NCI-H1048 (cell line): Measurements from ENCODE around the gene UBE2A.

Source experiments
- DNase-seq: peaks from one replicate; lab custom pipeline; 2025; lab: John Stamatoyannopoulos, UW

UBE2A gene

DNA sequence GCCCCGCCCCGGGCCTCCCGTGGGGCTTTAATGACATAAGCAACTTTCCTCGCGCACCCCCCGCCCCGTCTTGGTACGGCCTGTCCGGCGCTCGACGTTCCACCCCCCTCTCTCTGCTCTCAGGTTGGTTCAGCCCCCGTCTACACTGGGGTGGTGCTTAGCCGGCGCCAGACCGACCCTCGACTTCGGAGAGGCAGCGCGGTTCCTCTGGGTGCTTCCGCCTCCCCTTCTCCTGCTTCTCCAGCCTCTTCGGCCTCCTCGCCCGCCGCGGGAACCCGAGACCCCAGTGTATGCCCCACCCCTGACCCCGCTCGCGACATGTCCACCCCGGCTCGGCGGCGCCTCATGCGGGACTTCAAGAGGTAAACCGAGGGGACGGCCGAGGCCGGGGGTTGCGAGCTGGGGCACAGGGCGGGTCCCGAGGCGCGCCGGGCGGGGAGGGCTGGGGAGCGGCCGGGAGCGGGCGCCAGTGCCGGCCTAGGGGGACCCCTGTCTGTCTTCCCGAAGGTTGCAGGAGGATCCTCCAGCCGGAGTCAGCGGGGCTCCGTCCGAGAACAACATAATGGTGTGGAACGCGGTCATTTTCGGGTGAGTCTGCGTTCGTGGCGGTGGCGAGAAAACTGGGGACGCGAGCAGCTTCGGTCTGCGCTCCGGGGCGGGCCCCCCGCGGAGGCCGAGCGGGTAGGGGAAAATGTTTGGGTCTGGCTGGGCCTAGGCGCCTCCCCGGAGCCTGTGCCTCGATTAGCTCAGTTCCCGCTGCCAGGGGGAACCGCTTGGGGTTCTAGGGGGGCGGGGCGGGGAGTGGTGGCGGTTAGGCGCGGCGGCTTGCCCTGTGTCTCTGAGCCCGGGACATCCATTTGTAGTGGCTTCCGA is at the start of gene UBE2A:
Gene UBE2A, plus strand, starts transcription at position 170 of the 873 bp plus-strand sequence. Its CDS starts 149 bp downstream, at position 319.
- DNase-seq, result peak; percentile 15

DNA sequence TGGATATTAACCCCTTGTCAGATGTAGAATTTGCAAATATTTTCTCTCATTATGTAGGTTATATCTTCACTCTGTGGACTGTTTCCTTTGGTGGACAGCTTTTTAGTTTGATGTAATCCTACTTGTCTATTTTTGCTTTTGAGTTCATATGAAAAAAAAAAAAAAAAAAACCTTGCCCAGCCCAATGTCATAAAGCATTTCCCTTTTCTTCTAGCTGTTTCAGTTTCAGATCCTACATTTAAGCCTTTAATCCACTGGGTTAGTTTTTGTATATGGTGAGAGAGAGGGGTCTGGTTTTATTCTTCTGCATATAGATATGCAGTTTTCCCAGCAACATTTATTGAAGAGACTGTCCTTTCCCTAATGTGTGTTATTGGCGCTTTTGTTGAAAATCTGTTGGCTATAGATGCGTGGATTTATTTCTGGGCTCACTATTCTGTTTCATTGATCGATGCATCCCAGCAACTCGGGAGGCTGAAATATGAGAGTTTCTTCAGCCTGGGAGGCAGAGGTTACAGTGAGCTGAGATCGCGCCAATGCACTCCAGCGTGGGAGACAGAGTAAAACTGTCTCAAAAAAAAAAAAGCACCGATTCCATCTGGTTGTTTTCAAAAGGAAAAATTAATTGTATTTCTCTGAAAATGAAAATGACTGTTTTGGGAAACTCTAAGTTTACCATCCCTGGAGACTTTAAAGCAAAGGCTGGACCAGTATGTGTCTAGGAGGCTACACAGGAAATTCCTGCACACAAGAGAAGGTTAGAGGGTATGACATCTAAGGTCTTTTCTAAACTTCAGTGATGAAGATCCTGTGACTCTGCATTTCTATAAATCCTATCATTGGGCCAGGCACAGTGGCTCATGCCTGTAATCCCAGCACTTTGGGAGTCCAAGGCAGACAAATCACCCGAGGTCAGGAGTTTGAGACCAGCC is 44.8 kb upstream of the UBE2A start:
- no peak for DNase-seq

DNA sequence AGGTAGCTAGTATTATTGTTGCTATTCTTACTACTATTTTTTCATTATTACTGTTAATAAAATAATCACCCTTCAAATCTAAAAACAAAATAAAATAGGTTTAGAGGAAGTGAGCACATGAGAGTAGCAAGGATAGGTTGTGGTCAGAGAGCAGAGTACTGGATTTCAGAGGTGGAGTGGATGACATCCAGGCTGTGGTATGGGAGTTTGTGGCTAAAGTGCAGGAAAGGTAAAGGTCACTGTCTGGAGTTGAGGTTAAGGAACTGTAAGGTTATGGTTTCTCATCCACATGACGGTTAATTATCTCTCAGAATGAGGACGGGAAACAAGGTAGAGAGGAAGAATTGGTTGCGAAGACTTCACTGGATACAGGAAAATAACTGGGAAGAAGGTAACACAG is 36.9 kb upstream of the UBE2A start:
- no peak for DNase-seq

DNA sequence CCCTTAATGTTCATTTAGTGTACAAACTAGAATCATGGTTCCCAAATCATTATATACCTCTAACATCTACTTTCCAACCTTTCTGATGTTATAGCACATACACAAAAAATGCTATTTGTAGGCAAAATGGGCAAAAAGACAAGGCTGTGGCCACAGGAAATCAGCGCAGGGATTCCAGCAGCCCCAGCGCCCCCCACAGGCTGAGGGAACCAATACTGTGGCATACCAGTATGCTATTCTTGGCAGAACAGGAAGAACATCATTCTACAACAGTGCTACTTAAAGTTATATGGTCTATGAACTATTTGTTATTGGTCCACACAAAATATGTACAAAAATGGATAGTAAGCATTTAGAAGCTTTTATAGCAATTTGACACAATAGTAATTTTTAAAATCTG is 34.5 kb upstream of the UBE2A start:
- no peak for DNase-seq

DNA sequence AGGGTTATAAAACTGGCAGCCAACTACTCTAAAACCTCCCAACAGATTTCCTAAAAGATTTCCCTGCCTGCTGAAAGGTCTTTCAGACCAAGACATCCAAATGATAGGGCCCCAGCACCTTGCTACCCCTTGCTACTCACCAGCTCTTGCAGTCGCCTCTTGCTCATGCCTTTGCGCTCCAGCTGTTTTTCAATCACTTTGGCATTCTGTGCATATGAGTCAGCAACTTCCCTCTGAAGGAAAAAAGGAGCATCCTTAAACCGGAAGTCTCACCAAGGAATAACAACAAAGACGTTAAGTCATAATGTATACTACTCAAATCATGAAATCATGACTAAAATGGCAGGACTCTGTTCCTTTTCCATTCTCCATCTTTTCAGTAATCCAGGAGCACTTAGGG is 33.2 kb upstream of the UBE2A start:
- DNase-seq, result no peak

DNA sequence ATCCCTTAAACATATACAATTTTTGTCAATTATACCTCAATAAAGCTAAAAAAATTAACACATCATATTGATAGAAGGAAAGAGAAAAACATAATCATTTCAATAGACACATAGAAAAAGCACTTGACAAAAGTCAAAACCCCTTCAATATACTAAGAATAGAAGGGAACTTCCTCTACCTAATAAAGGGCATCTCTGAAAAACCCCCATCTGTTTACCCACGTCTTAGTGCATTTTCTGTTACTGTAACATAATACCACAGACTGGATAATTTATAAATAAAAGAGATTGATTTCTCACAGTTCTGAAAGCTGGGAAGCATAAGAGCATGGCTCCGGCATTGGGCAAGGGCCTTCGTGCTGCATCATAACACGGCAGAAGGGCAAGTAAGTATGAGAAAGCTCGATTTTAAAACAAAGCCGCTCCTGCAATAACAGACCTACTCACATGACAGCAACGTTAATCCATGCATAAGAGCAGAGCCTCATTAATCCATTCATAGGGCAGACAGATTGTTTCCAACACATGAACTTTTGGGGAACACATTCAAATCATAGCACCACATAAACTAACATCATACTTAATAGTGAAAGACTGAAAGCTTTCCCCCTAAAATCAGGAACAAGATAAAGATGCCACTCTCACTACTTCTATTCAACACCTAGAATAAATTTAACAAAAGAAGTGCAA is 24.9 kb upstream of the UBE2A start:
- DNase-seq, result no peak

DNA sequence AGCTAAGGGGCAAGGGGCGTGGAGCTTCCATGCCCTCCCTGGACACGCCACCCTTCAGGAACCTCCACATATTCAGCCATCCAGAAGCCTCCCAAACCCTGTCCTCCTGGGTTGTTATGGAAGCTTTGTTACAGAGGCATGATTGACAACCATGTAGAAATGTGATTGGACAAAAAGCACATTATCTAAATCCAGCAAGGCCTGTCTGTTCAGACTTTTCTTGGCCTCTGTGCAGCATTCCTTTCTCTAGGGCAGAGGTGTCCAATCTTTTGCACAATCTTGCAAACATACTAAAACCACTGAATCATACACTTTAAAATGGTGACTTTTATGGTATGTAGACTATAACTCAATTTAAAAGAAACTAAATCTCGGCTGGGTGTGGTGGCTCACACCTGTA is 21.9 kb upstream of the UBE2A start:
- no peak for DNase-seq

DNA sequence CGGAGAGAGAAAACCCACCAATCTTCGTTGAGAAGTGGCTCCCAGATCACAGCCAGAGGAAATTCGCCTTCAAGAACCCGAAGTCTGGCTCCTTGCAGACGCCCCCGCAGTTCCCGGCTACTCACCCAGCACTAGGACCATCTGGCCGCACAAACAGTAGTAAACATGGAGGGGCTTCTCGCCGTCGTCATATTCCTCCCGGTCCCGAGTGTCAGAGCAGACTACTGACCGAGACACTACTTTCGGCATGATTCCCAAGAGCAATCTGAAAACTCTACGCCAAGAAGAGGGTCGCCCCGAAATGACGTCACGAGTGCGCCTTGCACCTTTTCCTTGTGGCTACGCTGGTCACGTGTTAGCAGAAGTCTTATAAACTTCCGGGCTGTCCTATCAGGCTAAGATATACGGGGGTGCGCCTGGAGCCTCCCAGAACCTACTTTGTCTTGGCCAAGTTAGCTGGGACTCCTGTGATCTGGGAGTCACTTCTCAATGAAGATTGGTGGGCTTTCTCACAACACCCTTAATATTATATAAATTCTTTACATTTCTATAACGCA is 9.2 kb upstream of the UBE2A start, which contains the start of gene STEEP1:
Gene STEEP1, minus strand, starts transcription at position 303 of the 557 bp plus-strand sequence. Its CDS starts 54 bp downstream, at position 249.
- DNase-seq, result peak; percentile 69

DNA sequence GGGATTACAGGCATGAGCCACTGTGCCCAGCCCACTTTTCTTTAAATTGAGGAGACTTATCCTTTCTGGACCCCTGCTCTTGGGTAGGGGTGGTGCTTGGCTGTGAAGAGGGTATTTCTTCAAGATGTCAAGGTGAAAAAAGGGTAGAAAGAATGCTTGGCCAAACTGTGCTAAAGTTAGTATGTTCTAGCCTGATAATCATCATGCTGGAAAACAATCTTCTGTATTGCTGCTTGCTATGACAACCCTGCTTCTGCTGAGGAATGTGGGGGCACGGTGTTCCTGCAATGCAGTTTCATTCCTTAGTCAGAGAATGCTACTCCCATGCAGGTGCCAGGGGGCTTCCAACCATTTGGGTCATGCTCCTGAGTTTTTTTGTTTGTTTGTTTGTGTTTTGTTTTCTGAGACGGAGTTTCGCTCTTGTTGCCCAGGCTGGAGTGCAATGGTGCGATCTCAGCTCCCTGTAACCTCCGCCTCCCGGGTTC is 4.0 kb upstream of the UBE2A start:
- no peak for DNase-seq

DNA sequence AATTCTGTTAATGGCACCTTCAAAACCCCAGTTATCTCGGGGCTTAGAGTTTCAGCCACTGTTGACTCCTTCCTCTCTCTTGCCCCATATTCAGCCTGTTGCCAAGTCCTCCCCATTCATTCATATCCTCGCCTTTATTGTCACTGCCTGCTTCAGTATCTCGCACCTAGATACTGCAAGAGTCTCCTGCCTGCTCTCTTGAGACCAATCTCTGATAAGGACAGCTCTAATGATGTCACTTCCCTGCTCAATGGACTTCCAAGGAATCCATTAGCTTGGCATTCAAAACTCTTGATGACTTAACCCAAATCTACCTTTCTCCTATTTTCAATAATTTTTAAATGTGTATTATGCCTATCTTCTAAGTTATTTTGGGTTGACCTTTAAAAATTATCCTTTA is 1.1 kb upstream of the UBE2A start:
- no peak for DNase-seq

DNA sequence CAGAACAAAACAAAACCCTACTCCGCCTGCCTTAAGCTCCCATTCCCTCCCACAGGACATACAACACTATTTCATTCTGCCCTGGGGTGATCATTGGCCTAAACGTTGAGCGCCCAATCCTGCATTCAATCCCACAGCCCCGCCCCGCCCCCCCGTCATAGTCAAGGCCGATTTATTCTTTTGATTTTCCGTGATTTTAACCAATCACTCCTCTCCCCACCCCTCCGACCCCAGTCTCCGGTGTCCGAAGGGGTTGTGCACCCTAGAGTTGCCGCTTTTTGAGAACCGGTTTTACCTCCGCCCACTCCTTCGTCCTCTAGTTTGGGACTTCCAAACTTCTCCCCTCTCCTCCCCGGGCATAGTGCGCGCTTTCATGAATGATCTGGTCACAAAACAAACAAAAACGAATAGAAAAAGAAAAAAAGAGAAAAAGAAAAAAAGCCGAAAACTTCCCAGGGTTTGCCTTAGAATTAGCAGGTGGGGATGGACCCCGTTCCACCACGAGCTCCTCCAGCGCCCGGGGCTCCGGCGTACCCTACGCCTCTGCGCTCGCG is 446 bp upstream of the UBE2A start:
- no peak for DNase-seq

DNA sequence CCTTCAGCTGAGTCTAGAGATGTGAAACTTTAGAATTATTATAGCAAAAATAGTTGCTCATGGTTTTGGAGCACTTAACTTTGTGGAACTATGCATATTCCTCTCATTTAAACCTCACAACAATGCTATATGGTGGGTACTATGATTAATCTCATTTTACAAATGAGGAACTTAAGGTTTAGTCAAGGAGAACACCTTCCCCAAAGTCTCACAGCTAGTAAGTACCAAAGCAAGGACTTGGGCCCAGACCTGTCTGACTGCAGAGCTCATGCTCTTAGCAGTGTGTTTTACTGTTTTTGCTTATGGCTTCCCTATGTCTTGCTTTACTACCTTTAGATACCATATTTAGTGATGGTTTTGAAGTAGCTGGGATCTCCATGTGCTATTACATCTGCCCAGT is 5.1 kb downstream of the UBE2A start:
- DNase-seq, result no peak

DNA sequence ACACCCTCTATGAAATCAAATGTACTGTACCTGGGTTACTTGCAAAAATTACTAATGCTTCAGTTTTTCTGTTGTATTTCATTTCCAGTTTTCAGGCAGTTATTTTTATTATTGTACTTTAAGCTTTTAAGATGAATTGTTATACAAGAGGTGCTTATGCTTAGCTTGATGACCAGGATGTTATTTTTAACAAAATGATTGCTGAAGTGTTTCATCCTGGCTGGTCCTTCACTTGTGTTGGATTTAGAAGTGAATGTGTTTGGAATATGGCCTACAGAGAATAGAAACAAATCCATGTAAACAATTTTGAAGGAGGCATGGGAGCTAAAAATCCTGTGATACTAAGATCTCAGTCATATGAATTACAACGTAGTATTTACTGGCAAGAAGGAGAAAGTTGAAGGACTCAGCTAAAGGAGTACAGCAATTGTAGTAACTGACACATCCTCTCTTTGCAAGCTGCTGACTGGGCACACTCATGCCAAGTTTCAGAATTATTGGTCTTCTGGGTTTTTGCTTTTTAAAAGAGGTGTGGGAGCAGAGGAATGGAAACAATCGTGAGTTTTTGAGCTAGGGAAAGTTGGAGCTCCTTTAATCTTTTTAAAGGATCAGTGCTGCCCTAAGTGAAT is 9.2 kb downstream of the UBE2A start:
- DNase-seq, result no peak

DNA sequence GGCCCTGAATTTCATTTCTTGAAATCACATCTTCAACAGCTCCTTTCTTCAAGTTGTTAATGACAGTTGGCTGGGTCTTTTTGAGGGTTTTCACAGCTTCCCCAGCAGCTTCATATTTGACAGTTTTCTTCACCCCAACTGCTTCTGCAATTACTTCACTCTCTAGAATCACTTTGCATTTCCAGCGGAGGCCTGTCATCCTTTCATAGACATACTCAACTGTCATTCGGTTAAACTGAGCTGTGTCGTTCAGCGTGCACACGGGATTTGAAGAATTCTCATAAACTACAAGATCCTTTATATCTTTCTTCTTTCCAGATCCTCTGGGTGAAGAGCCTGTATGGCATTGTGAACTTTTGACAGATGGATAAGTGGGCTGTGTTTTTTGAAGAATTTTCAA is 15.4 kb downstream of the UBE2A start:
- no peak for DNase-seq

DNA sequence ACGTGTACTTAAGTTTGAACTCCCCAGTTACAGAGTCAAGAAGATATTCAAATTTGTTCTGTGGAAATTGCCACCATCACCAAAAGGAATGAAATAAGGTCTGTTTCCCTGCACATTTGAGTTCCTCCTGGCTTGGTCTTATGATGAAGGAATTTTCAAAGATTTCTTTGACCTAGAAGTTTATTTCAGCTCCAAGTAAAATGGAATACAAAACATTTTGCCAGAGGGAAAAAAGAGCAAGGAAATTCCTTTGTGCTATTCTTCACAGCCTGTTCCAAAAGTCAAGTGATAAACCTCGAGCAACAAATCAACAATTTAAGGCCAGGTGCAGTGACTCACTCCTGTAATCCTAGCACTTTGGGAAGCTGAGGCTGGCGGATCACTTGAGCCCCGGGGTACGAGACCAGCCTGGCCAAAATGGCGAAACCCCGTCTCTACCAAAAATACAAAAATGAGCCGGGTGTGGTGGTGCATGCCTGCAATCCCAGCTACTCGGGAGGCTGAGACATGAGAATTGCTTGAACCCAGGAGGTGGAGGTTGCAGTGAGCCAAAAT is 28.4 kb downstream of the UBE2A start:
- DNase-seq, result no peak

DNA sequence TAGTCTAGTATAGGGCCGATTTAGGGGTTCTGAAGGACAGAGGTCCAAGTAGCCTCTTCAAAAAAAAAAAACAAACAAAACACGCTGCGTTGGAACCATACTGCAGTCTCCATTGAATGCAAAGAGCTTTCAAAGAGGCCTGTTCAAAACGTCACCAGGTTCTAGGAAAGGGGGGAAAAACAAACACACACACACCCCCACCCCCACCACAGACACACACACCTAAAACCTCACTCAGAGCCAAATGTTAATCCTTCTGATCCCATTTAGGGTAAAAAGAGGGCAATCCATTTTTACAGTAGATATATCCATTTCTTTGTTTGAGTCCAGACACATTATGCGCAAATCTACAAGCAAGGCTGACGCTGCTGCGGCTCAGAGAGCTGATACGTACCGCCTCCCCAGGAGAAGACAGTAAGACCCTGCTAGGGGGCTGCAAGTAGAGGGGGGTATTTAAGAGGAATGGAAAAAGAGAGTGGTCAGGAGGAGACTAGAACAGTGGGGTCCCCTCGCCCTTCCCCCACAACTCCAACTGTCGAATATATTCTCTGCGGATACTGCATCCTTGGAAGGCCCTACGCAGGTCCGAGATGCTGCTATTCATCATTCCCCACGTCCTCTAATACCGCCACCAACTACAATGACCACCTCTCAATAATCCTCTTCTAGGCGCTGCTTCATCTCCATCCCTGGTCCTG is 30.6 kb downstream of the UBE2A start:
- DNase-seq, result no peak

DNA sequence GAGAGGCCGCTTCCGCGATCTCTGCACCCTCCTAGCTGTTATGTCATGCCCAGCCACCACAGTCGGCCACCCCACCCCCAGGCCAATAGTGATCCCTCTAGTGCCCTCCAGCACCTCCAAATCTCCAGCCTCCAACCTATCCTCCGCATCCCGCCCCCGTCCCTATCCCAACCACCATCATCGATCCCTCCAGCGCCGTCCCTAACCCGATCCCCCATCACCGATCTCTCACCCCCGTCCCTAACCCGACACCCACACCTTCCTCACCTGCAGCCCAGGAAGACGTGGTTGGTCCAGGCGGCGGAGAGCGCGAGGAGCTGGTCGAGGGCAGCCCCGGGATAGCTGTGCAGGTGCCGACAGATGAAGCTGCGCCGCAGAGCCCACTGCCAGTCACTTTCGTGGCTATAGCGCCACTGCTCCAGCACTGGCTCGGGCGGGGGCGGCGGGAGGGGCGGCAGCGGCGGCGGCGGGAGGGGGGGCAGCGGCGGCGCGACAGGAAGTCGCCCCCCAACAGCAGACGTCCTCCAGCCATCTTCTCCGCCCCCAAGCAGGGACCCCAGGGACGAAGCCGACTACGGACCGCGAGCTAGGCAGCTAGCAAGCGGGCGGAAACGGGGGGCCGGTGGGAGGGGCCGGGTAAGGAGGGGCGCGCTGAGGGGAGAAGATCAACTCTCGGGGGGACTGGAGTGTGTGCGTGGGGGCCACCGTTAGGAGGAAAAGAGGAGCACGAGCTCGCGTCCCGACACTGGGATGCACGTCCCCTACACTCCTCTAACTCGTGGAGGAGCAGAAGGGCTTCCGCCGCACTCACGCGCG is 31.3 kb downstream of the UBE2A start:
- DNase-seq, result no peak

DNA sequence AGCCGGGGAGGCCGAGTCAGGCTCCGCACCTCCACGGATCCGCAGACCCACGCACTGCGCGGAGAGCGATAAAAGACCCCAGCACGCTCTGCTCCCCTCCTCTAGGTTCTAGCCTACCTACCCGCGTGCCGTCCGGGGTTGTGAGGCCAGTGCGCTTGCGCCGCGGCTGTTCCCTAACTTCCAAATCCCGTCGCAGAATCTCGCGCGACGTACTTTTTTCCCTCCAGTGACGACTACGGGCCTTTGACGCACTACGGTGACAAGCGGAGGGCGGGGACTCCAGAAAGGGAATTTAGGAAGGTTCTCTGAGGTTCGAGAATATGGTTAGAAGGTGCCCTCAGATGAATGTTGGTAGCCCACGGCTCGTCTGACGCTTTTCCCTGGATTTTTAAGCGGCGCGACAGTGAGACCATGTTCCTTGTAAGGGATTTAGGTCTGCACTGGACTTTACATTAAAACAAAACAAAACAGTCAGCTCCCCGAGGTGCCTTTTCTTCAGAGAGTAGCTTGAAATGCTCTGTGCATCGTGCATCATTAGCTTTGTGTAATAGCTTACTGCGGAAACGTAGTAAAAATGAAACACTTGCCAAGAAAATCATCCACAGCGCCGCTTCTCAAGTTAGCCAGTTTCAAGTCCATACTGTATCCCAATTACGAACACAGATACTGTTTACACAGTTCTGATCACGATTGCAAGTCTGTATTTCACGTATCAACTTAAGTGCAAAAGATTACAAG is 32.1 kb downstream of the UBE2A start, which contains the start of gene NKRF:
Gene NKRF, minus strand, starts transcription at position 145 of the 738 bp plus-strand sequence.
- peak; percentile 59 for DNase-seq
